ENCODE data around the gene CBX8.

The CBX8 gene

GRCh38 chr17:79750650-79751545, 46.0 kb downstream of the CBX8 start:
- no peak for DNase-seq (ENCODE audit: low read depth in 3 of 3)

- no peak for DNase-seq (ENCODE audit: low read depth in 3 of 3)
Observed at GRCh38 chr17:79749958-79750357, 46.9 kb downstream of the CBX8 start.

- DNase-seq (ENCODE audit: low read depth in 3 of 3) = no peak
Observed at GRCh38 chr17:79749156-79749815, 47.6 kb downstream of the CBX8 start.

GRCh38 chr17:79748295-79749099, 48.4 kb downstream of the CBX8 start:
- DNase-seq (ENCODE audit: low read depth in 3 of 3) = no peak

- DNase-seq (ENCODE audit: low read depth in 3 of 3) = no peak
Observed at GRCh38 chr17:79747508-79748294, 49.2 kb downstream of the CBX8 start.

- no peak for DNase-seq (ENCODE audit: low read depth in 3 of 3)
Observed at GRCh38 chr17:79746889-79747507, 49.9 kb downstream of the CBX8 start.

- no peak for DNase-seq (ENCODE audit: low read depth in 3 of 3)
Observed at GRCh38 chr17:79745641-79746105, 51.2 kb downstream of the CBX8 start.

GRCh38 chr17:79743614-79744013, 53.3 kb downstream of the CBX8 start:
- no peak for DNase-seq (ENCODE audit: low read depth in 3 of 3)

- no peak for DNase-seq (ENCODE audit: low read depth in 3 of 3)
Observed at GRCh38 chr17:79742951-79743476, 53.9 kb downstream of the CBX8 start.

- no peak for DNase-seq (ENCODE audit: low read depth in 3 of 3)
Observed at GRCh38 chr17:79742589-79742918, 54.3 kb downstream of the CBX8 start.

Data from stimulated activated CD4-positive, alpha-beta T cell treated with anti-CD3 and anti-CD28 coated beads, TNF-alpha, amount 100 ng/mL, for 4 hours (primary cell).